ENCODE data around the gene ANAPC10. TPM values are rescaled to one million over a fixed set of nuclear protein-coding genes. Genes with fewer than 3 reads are reported as not detected.

The ANAPC10 gene
- total RNA-seq, 1 experiment from 2014 or later = 27.2 TPM

DNA sequence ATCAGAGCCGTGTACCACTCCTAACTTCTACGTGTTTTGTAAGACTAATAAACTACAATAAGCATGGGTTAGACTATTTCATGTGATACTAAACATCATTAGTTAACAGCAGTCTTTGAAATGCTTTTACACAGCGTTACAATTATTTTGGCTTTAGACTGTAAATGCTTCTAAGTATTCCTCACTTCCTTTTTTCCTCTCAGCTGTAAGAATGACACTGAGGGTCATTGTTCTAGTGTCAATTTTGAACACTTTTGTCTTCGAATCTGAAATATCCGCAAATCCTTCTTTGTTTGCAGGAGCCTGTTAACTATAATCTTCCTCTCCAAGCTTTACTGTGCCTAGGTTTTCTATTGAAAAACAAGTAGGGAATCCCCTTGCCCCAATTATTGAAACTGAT lies 1.7 kb upstream of the ANAPC10 start:
- peaks cover 4 to 16% of the 10 kb centered on the region in 2 experiments for H3K4me1 ChIP-seq (ENCODE audit: control insufficient read depth in 1 of 2, insufficient read depth in 2 of 2, low read length in 2 of 2)
- H3K9ac ChIP-seq (ENCODE audit: low read length) = peak overlapping the region; percentile 98
- TF ChIP-seq ZNF274 (IDR thresholded peaks at IDR 0.05; ENCODE audit: low read depth, low read length) = no peak
- no peak for TF ChIP-seq EGR1 (IDR thresholded peaks at IDR 0.05; ENCODE audit: low read depth)
- TF ChIP-seq POLR2A (IDR thresholded peaks at IDR 0.05; ENCODE audit: borderline replicate concordance, extremely low read depth, insufficient read depth, insufficient read length) = no peak
- no peak for TF ChIP-seq EZH2 (IDR thresholded peaks at IDR 0.05)
- peak overlapping the region; percentile 87 to 94 for H3K4me3 ChIP-seq (replicated peaks in 1 of 2; ENCODE audit: low read depth in 1 of 2, low read length in 2 of 2)
- peaks cover 100% of the 10 kb centered on the region for H3K79me2 ChIP-seq (ENCODE audit: insufficient read depth, low read length)
- RAD21 ChIA-PET (ENCODE audit: low non-redundant PET in 1 of 2, low total read pairs in 2 of 2, uncharacterized antibody in 2 of 2, unreplicated experiment in 2 of 2) = no interaction called here
- no peaks in the 10 kb centered on the region for H3K27me3 ChIP-seq (ENCODE audit: insufficient read depth, low read length)
- peaks cover 13% of the 10 kb centered on the region; the same call in 1 of the 2 replicates for H4K20me1 ChIP-seq (ENCODE audit: insufficient read depth)
- no peak overlapping the region for H3K27ac ChIP-seq (ENCODE audit: low read depth, low read length)
- H3K9me2 ChIP-seq (ENCODE audit: insufficient read depth) = no peaks in the 10 kb centered on the region
- H2AFZ ChIP-seq (ENCODE audit: low read depth, low read length, poor library complexity, severe bottlenecking) = no peak overlapping the region
- POLR2A ChIA-PET = interaction anchor here (2.2 kb wide), 1 partner anchor 49 kb away, joined by 4 read pairs; no protein-coding TSS in a partner anchor
- H3K4me2 ChIP-seq (ENCODE audit: low read length) = peak overlapping the region; percentile 70
- DNase-seq (ENCODE audit: low read depth, low spot score) (no peak), ATAC-seq (no peak)
- no peaks in the 10 kb centered on the region for H3K9me3 ChIP-seq (ENCODE audit: control insufficient read depth in 1 of 2, insufficient read depth in 1 of 2, low read depth in 1 of 2, low read length in 2 of 2)
- H3K36me3 ChIP-seq (ENCODE audit: control insufficient read depth in 1 of 2, insufficient read depth in 2 of 2, low read length in 2 of 2) = peaks cover 5 to 19% of the 10 kb centered on the region in 2 experiments; a peak in 2 of 4 replicates
- intact Hi-C loops (cut with micrococcal nuclease) = loop anchor here (2.0 kb wide), 1 partner anchor 519 kb away; the partner anchor contains the start of gene MMAA
- no TSS peak for BruUV-seq (replicated peaks)
- CTCF ChIA-PET = no interaction called here

DNA sequence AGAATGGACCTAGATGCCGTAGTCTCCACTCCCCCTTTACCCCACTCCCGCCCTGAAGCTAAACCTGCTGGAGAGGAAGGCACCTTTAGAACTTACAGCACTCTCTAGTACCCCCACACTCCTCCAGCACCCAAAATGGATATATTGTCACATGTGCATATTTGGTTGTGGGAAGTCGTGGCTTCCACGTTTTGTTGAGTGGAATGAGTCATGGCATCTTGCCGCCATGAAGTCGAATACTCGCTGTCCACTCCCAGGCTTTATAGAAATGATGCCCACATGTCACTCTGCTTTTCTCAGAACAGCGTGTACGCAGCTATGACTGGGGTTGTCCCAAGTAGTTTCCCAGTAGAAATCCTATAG lies 660 bp upstream of the ANAPC10 start:
- H3K9me2 ChIP-seq (ENCODE audit: insufficient read depth) = no peaks in the 10 kb centered on the region
- RAD21 ChIA-PET (ENCODE audit: low non-redundant PET in 1 of 2, low total read pairs in 2 of 2, uncharacterized antibody in 2 of 2, unreplicated experiment in 2 of 2) = interaction anchor here in 1 of 2 experiments (0.7 kb wide), 1 partner anchor 48 kb away, joined by 3 read pairs; no protein-coding TSS in a partner anchor
- H3K4me1 ChIP-seq (ENCODE audit: control insufficient read depth in 1 of 2, insufficient read depth in 2 of 2, low read length in 2 of 2) = peaks cover 4 to 16% of the 10 kb centered on the region in 2 experiments
- POLR2A ChIA-PET = interaction anchor here (2.2 kb wide), 1 partner anchor 48 kb away, joined by 4 read pairs; no protein-coding TSS in a partner anchor
- TSS peak; percentile 48 for BruUV-seq (replicated peaks)
- peaks cover 13% of the 10 kb centered on the region; the same call in 1 of the 2 replicates for H4K20me1 ChIP-seq (ENCODE audit: insufficient read depth)
- H3K79me2 ChIP-seq (ENCODE audit: insufficient read depth, low read length) = peaks cover 100% of the 10 kb centered on the region
- peak overlapping the region; percentile 98 for H3K9ac ChIP-seq (ENCODE audit: low read length)
- CTCF ChIA-PET = no interaction called here
- no peak overlapping the region for H2AFZ ChIP-seq (ENCODE audit: low read depth, low read length, poor library complexity, severe bottlenecking)
- peak overlapping the region; percentile 81 for H3K27ac ChIP-seq (ENCODE audit: low read depth, low read length)
- DNase-seq (ENCODE audit: low read depth, low spot score) (peak; percentile 23), ATAC-seq (peak; percentile 54)
- H3K4me2 ChIP-seq (ENCODE audit: low read length) = peak overlapping the region; percentile 70
- H3K4me3 ChIP-seq (replicated peaks in 1 of 2; ENCODE audit: low read depth in 1 of 2, low read length in 2 of 2) = peak overlapping the region; percentile 87 to 94
- peaks cover 0 to 4% of the 10 kb centered on the region in 2 experiments; a peak in 1 of 4 replicates for H3K9me3 ChIP-seq (ENCODE audit: control insufficient read depth in 1 of 2, insufficient read depth in 1 of 2, low read depth in 1 of 2, low read length in 2 of 2)
- intact Hi-C loops (cut with micrococcal nuclease) = loop anchor here (2.0 kb wide), 1 partner anchor 520 kb away; the partner anchor contains the start of gene MMAA
- H3K27me3 ChIP-seq (ENCODE audit: insufficient read depth, low read length) = no peaks in the 10 kb centered on the region
- H3K36me3 ChIP-seq (ENCODE audit: control insufficient read depth in 1 of 2, insufficient read depth in 2 of 2, low read length in 2 of 2) = peaks cover 3 to 24% of the 10 kb centered on the region in 2 experiments; a peak in 3 of 4 replicates
- TF ChIP-seq SRF (IDR thresholded peaks at IDR 0.05; ENCODE audit: low read depth) = no peak
- peak; percentile 46 for TF ChIP-seq YY1 (IDR thresholded peaks at IDR 0.05; ENCODE audit: extremely low read depth, insufficient replicate concordance, low read depth, low read length)

Measured in HCT116 (cell line).